ENCODE measurements around the gene OR1N2.
"Not testable (repeated sequence)": the region's sequence is repeated elsewhere in the genome, so short reads cannot be mapped to it uniquely, and the experiment has no call there.

Gene OR1N2, protein sequence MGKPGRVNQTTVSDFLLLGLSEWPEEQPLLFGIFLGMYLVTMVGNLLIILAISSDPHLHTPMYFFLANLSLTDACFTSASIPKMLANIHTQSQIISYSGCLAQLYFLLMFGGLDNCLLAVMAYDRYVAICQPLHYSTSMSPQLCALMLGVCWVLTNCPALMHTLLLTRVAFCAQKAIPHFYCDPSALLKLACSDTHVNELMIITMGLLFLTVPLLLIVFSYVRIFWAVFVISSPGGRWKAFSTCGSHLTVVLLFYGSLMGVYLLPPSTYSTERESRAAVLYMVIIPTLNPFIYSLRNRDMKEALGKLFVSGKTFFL

DNA sequence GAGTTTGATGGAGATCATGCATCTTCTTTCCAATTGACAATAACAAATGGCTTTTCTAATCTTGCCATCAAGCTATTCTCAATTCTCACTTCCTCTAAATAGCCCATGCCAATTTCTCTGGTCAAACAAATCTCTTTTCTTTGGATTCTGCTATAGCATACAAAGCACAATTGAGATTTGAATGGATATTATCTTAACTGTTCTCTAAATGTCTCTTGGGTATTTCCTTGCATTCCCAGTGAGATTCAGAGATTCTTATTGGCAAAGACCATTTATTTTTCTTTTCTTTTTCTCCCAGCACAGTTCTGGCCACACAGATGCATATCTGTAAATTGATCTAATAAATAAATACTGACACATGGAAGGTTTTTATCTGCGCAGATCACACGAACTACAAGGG is at the start of gene OR1N2:
TSS of gene OR1N2 (plus strand) at position 301 of the 400 bp plus-strand sequence. CDS start 100 bp downstream, outside the sequence.
- no peak for DNase-seq (ENCODE audit: low read depth in 2 of 2, low spot score in 1 of 2)

DNA sequence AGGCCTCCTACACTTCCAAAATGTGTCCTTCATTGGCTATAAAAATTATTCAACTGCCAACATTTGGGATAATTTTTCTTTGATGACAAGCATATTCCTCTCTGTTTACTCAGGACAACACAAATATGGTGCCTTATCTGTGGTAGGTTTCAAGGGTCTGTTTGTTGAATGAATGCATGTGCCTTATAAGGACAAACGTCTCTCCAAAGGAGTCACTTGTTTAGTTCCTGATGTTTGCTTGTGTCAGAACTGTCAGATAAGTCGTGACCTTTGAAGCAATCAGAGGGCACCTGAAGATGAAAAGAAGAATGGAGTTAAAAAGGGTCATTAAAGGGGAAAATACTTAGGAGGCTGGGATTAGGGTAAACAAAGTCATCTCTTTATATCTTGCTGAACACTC is 45.9 kb upstream of the OR1N2 start:
- no peak for DNase-seq (ENCODE audit: low read depth in 2 of 2, low spot score in 1 of 2)

- no peak for DNase-seq (ENCODE audit: low read depth in 2 of 2, low spot score in 1 of 2)
These were observed 42.4 kb upstream of the OR1N2 start, which contains the start of gene OR1J2 for GRCh38 chr9:122510502-122510901. Gene OR1J2 (plus strand): TSS chr9:122510802. CDS start chr9:122510802, 0 bp downstream.

DNA sequence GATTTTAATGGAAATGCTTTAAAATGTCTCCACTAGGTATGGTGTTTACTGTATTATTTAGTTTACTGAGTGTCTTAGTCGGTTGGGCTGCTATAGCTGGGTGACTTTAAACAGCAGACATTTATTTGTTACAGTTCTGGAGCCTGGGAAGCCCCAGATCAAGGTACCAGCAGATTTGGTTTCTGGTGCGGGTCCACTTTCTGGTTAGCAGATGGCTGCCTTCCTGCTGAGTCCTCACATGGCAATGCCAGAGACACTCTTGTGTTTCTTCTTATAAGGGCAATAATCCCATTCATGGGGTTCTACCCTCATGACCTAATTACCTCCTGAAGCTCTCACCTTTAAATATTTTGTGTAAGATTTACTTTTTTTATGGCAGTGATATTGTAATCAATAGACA is 34.7 kb upstream of the OR1N2 start:
- DNase-seq (ENCODE audit: low read depth in 2 of 2, low spot score in 1 of 2) = no peak

GRCh38 chr9:122518841-122519240 is 34.1 kb upstream of the OR1N2 start, which contains the start of gene OR1J4:
Gene OR1J4 (plus strand): TSS chr9:122519141. CDS start chr9:122519141, 0 bp downstream.
- DNase-seq (ENCODE audit: low read depth in 2 of 2, low spot score in 1 of 2) = no peak

- DNase-seq (ENCODE audit: low read depth in 2 of 2, low spot score in 1 of 2) = no peak
These were observed 33.5 kb upstream of the OR1N2 start for GRCh38 chr9:122519376-122519775.

- no peak for DNase-seq (ENCODE audit: low read depth in 2 of 2, low spot score in 1 of 2)
These were observed 26.3 kb upstream of the OR1N2 start for GRCh38 chr9:122526602-122527001.

GRCh38 chr9:122527193-122527592 is 25.7 kb upstream of the OR1N2 start, which contains the start of gene OR1N1:
Gene OR1N1 (minus strand): TSS chr9:122527293. CDS start chr9:122527293, 0 bp downstream.
- no peak for DNase-seq (ENCODE audit: low read depth in 2 of 2, low spot score in 1 of 2)

DNA sequence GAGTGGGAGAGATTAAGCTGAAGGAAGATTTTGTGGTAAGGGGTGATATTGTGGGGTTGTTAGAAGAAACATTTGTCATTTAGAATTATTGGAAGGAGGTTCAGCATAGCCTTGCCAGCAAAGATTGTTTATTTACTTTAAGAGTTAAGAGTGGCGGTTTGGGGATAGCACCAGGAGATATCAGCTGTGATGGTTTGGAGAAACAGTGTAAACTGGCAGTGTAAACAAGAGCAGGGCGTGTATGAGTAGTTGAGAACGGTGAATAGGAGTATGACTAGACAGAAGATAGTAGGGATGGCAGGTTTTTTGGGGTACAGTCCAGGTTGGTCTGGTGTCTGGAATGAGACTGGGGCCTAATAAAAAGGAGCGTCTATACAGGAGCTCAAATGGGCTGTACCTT is 21.8 kb upstream of the OR1N2 start:
- not testable (repeated sequence) for DNase-seq (ENCODE audit: low read depth in 2 of 2, low spot score in 1 of 2)

GRCh38 chr9:122536134-122536533 is 16.8 kb upstream of the OR1N2 start:
- DNase-seq (ENCODE audit: low read depth in 2 of 2, low spot score in 1 of 2) = no peak

GRCh38 chr9:122537066-122537465 is 15.8 kb upstream of the OR1N2 start:
- not testable (repeated sequence) for DNase-seq (ENCODE audit: low read depth in 2 of 2, low spot score in 1 of 2)

GRCh38 chr9:122538757-122539156 is 14.2 kb upstream of the OR1N2 start:
- DNase-seq (ENCODE audit: low read depth in 2 of 2, low spot score in 1 of 2) = no peak

DNA sequence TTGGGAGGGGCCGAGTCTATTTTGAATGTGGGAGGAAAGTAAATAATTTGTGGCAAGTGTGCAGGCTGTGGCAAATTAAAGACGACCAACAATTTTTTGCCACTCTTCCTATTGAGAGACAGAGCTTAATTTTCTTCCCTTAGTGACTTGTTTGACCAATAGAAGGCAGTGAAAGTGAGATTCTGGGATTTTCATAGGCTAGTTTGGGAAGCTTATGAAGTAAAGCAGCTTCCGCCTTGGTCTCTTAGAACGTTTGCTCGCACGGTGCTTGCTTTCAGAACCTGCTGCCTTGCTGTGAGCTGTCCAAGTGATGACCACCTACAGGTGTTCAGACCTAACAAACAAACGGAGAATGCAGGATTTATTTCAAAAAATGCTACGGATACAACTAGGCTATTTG is 6.7 kb upstream of the OR1N2 start:
- no peak for DNase-seq (ENCODE audit: low read depth in 2 of 2, low spot score in 1 of 2)

DNA sequence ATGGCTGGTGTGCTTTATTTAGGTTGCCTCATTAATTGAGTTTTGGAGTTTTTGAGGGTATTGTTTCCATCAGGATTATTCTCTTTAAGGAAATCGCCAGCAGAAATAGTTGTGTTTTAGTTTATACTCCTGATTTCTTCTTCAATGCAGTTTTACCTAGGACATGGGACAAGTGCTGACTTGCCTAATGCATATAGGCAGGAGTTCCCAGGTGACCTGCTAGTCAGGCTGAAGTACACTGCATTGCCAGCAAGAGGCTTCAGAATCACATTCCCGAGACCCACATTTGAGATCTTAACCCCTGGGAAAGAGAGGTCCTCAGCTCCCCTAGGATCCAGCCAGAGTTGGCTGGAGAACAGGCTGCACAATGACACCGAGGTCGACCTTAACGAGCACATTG is 1.5 kb upstream of the OR1N2 start:
- DNase-seq (ENCODE audit: low read depth in 2 of 2, low spot score in 1 of 2) = no peak

DNA sequence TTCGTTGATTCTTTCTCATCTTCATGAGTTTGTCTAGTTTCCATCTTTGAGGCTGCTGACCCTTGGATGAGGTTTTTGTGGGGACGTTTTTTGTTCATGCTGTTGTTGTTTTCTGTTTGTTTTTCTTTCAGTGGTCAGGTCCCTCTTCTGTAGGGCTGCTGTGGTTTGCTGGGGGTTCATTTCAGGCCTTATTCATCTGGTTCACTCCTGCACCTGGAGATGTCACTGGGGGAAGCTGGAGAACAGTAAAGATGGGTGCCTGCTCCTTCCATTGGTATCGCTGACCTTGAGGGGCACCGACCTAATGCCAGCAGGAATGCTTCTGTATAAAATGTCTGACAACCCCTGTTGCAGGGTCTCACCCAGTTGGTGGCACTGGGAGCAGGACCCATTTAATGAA is 8.5 kb downstream of the OR1N2 start:
- DNase-seq (ENCODE audit: low read depth in 2 of 2, low spot score in 1 of 2) = no peak

- peak; percentile 10 to 19 for DNase-seq (ENCODE audit: low read depth in 2 of 2, low spot score in 1 of 2)
These were observed 9.3 kb downstream of the OR1N2 start for GRCh38 chr9:122562134-122562760.

GRCh38 chr9:122567901-122568300 is 15.0 kb downstream of the OR1N2 start:
- no peak for DNase-seq (ENCODE audit: low read depth in 2 of 2, low spot score in 1 of 2)

- DNase-seq (ENCODE audit: low read depth in 2 of 2, low spot score in 1 of 2) = no peak
These were observed 19.5 kb downstream of the OR1N2 start for GRCh38 chr9:122572456-122572855.

GRCh38 chr9:122579874-122580273 is 27.0 kb downstream of the OR1N2 start:
- no peak for DNase-seq (ENCODE audit: low read depth in 2 of 2, low spot score in 1 of 2)

DNA sequence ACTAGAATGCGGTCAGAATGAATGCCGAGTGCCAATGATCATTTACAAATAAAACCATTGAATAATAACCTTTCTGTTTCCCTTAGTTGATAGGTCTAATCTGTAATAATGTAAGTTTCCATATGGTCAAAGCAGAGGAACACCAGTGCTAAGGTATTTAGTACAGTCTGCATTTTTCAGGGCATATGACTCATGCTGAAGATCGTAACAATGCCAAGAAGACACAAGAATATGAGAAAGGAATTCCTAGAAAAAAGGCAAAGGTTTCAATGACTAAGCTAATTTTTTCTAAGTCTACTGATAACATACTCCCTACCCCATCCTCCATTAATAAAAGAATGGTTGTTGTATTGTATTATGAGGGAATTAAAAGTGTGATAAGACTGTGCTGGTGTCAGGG is 27.4 kb downstream of the OR1N2 start:
- no peak for DNase-seq (ENCODE audit: low read depth in 2 of 2, low spot score in 1 of 2)

GRCh38 chr9:122583284-122583683 is 30.4 kb downstream of the OR1N2 start, which contains the start of gene OR1L8:
Gene OR1L8 (minus strand): TSS chr9:122583384. CDS start chr9:122568477, 14,907 bp downstream.
- not testable (repeated sequence) for DNase-seq (ENCODE audit: low read depth in 2 of 2, low spot score in 1 of 2)
